ENCODE measurements around the gene ANKRD40. TPM values are rescaled to one million over a fixed set of nuclear protein-coding genes. Genes with fewer than 3 reads are reported as not detected.
"Not testable (repeated sequence)": the region's sequence is repeated elsewhere in the genome, so short reads cannot be mapped to it uniquely, and the experiment has no call there.

ANKRD40 gene
- total RNA-seq, 1 donor from 2014 or later = 62.0 TPM

DNA sequence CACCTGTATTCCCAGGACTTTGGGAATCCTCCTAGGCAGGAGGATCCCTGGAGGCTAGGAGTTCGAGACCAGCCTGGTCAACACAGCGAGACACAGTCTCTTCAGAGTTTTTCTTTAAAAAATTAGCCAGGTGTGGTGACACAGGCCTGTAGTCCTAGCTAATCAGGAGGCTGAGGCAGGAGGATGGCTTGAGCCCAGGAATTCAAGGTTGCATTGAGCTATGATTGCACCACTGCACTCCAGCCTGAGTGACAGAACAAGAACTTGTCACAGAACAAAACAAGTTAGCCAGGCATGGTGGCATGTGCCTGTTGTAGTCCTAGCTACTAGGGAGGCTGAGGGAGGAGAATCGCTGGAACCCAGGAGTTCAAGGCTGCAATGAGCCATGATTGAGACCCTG, 24.8 kb downstream of the ANKRD40 start:
- Mint-ChIP-seq H3K27ac (ENCODE audit: unreplicated experiment) (no peak overlapping the region), H3K4me3 (no peak overlapping the region), H3K27me3 (ENCODE audit: low read depth) (no peaks in the 10 kb centered on the region), H3K9me3 (no peaks in the 10 kb centered on the region), H3K4me1 (peaks cover 34% of the 10 kb centered on the region), H3K36me3 (ENCODE audit: low read depth) (no peaks in the 10 kb centered on the region)
- DNase-seq (ENCODE audit: low read depth, low spot score) = no peak
- TF ChIP-seq, protein P1, sequence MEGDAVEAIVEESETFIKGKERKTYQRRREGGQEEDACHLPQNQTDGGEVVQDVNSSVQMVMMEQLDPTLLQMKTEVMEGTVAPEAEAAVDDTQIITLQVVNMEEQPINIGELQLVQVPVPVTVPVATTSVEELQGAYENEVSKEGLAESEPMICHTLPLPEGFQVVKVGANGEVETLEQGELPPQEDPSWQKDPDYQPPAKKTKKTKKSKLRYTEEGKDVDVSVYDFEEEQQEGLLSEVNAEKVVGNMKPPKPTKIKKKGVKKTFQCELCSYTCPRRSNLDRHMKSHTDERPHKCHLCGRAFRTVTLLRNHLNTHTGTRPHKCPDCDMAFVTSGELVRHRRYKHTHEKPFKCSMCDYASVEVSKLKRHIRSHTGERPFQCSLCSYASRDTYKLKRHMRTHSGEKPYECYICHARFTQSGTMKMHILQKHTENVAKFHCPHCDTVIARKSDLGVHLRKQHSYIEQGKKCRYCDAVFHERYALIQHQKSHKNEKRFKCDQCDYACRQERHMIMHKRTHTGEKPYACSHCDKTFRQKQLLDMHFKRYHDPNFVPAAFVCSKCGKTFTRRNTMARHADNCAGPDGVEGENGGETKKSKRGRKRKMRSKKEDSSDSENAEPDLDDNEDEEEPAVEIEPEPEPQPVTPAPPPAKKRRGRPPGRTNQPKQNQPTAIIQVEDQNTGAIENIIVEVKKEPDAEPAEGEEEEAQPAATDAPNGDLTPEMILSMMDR (conservative IDR thresholded peaks at IDR 0.05) = no peak

DNA sequence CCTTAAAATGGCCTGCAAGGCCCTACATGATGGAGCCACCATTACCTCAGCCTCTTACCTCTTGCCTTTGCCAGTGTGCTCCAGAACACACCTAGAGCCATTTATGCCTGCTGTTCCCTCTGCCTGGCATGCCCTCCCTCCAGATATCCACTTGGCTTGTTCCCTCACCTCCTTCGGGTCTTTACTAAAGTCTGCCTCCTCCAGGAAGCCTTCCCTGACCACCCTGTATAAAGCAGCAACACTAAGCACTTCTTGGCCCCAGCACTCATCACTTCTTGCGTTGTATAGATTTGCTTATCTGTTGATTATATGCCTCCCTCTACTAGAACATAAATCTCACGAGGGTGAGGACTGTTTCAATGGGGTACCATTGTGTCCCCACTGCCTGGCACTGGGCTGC, 25.3 kb downstream of the ANKRD40 start:
- no peaks in the 10 kb centered on the region for H3K27me3 Mint-ChIP-seq (ENCODE audit: low read depth)
- no peak for DNase-seq (ENCODE audit: low read depth, low spot score)
- TF ChIP-seq, protein P1 (conservative IDR thresholded peaks at IDR 0.05) = no peak
- H3K36me3 Mint-ChIP-seq (ENCODE audit: low read depth) = no peaks in the 10 kb centered on the region
- no peak overlapping the region for H3K4me3 Mint-ChIP-seq
- no peaks in the 10 kb centered on the region for H3K9me3 Mint-ChIP-seq
- H3K4me1 Mint-ChIP-seq = peaks cover 34% of the 10 kb centered on the region
- no peak overlapping the region for H3K27ac Mint-ChIP-seq (ENCODE audit: unreplicated experiment)

DNA sequence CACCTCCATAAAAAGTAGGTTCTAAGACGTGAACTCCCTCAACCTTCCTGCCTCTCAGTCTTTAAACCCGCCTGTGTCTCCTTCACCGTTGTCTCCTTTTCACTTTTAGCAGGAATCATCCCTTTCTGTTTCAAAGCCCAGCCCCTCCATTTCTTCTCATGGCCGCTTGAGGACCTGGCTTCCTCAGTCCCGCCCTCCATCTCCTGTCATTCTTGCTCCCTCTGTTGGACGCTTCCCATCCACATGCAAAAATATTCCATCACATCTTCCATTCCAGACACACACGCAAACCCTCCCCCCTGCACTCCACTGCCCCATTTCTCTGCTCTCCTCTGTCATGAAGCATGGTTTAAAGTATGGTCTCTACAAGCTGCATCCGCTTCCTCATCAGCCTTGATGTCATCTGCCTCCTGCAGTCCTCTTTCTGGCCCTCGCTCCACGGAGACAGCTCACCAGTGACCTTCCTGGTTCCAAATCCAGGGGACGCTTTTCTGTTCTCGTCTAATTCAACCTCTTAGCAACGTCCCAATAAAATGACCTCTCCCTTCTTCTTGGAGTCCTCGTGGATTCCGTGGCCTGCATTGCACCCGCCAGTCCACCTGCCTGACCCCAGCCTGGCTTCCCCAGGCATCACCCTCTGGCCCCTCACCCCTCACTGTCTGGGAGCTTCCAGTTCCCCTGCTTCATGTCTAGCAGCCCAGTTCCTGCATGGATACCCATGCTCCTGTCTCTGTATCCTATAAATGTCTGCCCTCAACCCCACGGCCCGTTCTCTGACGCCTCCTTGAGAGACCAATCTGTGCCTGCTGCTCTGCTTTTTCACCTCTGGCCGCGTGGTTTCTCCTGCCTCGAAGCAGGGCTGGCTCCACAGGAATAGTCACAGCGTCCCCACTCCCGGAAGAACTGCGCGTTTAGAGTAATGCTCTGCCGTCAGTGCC, 26.2 kb downstream of the ANKRD40 start:
- Mint-ChIP-seq H3K27ac (ENCODE audit: unreplicated experiment) (no peak overlapping the region), H3K9me3 (no peaks in the 10 kb centered on the region), H3K4me3 (no peak overlapping the region), H3K27me3 (ENCODE audit: low read depth) (no peaks in the 10 kb centered on the region), H3K4me1 (peaks cover 28% of the 10 kb centered on the region), H3K36me3 (ENCODE audit: low read depth) (no peaks in the 10 kb centered on the region)
- TF ChIP-seq, protein P1 (conservative IDR thresholded peaks at IDR 0.05) = peak; percentile 62
- DNase-seq (ENCODE audit: low read depth, low spot score) = peak; percentile 42

DNA sequence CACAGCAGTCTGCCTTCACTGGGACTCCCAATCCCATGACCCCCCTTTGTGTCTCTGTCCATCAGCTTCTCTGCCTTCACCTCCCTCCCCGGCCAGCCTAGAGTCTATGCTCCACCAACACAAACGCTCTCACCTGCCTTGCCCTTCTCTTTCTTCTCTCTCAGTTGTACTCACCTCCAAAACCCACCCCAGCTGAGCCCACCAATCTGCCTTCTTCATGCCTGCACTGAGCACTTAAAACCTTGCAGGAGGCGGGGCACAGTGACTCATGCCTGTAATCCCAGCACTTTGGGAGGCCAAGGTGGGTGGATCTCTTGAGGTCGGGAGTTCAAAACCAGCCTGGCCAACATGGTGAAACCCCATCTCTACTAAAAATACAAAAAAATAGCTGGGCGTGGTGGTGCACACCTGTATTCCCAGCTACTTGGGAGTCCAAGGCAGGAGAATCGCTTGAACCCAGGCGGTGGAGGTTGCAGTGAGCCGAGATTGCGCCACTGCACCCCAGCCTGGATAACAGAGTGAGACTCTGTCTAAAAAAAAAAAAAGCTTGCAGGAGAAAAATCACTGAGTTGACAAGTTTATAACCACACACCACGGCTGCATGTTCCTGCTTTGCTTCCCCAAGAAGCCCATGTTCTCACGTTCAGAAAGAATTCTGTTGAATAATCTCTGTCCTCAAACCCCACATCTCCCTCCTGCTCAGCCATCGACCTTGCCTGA, 27.0 kb downstream of the ANKRD40 start:
- not testable (repeated sequence) for H3K36me3 Mint-ChIP-seq (ENCODE audit: low read depth); H3K9me3 Mint-ChIP-seq; H3K4me3 Mint-ChIP-seq; H3K27me3 Mint-ChIP-seq (ENCODE audit: low read depth); H3K27ac Mint-ChIP-seq (ENCODE audit: unreplicated experiment); DNase-seq (ENCODE audit: low read depth, low spot score)
- peaks cover 24% of the 10 kb centered on the region for H3K4me1 Mint-ChIP-seq

DNA sequence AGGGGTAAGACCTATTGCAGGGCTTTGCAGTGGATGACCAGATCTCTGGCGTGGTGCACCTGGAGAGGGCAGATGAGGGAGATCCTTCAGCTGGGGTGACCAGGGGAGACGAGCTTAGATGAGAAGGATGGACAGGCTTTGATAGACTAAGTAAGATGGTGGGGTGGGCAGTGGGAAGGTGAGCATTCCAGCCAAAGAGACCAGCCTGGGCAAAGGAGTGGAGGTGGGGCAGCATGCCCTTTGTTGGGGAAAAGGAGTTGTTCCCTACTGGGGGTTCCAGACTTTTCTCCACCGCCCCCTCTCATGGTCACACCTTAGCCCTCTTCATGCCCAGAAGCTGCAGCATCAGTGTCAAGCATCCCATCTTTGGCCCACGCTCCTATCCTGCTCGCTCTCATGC, 27.6 kb downstream of the ANKRD40 start:
- no peaks in the 10 kb centered on the region for H3K36me3 Mint-ChIP-seq (ENCODE audit: low read depth)
- H3K9me3 Mint-ChIP-seq = no peaks in the 10 kb centered on the region
- H3K4me1 Mint-ChIP-seq = peaks cover 24% of the 10 kb centered on the region
- TF ChIP-seq, protein P1 (conservative IDR thresholded peaks at IDR 0.05) = no peak
- DNase-seq (ENCODE audit: low read depth, low spot score) = no peak
- H3K4me3 Mint-ChIP-seq = no peak overlapping the region
- no peaks in the 10 kb centered on the region for H3K27me3 Mint-ChIP-seq (ENCODE audit: low read depth)
- H3K27ac Mint-ChIP-seq (ENCODE audit: unreplicated experiment) = no peak overlapping the region

All from neural crest cell (in vitro differentiated cells).